ENCODE results near the gene CTCFL.
A peak's percentile ranks its signal among the peaks of the same experiment; 100 is the strongest.

The CTCFL gene

DNA sequence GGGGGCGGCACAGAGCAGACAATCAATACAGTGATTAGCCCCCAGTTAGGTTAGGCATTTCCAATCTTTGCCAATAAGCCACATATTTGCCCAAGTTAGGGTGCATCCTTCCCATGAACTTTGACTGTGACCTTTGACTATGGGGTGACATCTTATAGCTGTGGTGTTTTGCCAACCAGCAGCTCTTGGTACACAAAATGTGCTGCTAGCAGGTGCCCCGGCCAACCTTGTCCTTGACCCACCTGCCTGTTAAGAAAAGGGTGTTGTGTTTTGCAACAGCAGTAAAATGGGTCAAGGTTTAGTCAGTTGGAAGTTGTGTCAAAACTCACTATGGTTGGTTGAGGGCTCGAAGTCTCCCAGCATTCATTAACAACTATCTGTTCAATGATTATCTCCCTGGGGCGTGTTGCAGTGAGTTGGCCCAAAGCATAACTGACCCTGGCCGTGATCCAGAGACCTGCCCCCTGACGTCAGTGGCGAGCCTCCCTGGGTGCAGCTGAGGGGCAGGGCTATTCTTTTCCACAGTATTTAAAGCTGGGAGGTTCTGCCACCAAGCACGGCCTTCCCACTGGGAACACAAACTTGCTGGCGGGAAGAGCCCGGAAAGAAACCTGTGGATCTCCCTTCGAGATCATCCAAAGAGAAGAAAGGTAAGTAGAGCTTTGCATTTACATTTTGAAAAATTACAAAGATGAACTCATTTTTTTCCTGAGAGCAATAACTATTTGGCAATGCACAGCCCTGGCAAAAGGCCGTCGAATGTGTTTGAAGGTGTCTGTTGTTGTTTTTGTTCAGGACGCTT lies 35.8 kb upstream of the CTCFL start, which contains the start of gene PCK1:
PCK1 (plus strand) TSS at position 557 of the 802 bp plus-strand sequence. CDS start 302 bp downstream, outside the sequence.
- DNase-seq = peak; percentile 21

DNA sequence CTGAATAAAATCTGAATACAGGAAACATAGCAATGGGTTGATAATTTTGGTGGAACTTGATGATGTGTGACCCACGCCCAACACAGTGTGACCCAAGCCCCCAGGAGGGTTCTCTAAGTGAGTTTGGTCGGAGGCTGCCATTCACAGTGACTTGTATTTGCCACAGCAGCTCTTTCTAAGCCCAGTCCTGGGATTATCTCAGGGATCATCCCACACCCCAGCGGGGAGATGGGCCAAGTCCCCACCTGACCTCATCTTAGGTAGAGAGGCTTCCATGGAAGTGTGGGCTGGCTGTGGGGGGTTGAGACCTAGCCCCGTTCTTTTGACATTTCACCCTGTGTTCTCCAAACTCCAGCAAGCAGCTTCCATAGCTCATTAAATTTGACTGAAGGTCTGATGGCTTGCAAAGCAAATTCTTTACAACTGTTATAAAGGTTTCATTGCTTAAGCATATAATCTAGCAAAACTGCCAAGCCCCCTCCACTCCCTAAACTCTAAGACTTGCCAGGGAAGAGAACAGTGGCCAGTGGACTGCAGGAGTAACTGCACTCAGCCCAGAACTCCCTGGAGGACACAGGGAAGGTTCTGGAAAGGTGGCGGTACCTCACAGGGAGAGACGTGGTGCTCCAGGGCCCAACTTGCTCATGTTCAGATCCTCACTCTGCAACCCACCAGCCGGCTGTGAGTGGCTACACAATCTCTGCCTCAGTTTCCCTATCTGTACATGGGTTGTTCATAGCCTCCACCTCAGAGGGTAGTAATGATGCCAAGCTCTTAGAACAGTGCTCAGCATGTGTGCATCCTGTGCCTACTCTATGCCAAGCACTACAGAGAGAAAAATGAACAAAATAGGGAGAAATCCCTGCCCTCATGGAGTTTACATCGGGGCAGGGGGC lies 35.0 kb upstream of the CTCFL start:
- DNase-seq = no peak

DNA sequence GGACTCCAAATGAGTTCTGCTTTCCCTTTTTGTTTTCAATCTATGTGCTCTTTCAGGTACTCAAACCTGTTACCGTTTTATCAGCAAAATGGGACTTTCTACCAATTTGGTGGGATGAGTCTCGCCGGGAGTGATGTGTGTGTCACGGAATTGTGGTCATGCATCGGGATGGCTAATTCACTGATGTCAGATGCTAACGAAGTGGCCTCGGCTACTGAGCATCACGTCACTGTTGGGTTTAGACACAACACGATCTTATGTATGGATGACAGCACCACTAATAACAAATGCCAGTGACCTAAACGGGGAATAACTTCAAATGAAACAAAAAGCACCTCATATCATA lies 34.3 kb upstream of the CTCFL start:
- no peak for DNase-seq

DNA sequence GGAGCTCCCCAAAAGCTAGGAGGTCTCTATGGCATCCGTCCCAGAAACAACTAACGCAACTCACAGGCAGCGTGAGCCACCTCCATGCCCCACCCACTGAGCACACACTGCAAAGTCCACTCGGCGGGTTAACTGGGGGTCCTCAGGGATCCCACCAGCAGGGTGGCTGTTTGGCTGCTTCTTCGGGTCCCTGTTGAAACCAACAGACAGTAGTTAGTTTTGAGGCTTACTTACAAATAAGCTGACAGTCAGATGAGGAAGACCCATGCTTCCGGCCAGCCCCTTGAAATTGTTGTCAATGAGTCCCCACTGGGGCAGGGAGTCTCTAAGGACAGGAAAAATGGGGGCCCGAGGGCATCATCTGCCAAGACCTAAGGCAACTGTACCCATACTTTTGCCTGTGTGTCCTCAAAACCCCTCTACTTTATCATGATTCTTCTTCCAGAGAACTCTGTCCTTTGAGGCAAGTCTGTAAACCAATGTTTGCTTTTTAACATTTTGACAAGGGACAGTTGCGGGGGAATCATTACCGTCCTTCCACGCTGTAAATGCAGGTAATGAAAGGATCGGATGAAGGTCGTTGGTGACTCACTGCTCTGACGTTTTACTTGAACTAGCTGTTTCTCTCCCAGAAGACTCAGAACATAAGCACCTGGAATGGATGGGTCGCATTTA lies 33.8 kb upstream of the CTCFL start:
- DNase-seq = no peak

DNA sequence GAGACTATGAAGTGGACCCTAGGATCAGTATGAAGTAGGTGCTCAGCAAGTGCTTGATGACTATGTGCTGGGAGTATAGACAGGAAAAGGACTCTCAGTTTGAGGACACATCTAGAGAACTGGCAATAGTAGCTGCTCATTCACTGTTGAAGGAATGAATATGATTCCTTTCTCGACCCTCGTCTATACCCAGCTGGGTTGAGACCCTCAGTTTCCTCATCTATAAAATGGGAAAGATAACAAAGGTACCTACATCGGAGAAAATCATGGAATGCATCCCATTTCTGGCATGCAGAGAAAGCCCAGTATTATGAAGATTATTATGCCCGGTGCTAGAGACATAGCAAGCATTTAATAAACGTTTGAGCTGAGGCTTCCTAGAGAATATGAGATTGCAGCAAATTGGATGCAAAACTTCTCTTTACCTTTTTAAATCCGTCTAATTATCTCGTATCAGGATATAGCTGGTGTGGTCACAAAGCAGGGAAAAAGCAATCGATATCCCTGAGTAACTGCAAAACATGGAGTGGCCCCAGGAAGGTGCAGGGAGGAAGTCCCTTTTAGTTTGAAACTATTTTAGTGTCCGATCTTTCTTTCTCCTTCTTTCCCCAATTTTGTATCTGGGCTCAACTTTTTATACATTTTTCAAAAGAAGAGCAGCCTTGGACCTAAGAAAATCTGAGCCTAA lies 33.1 kb upstream of the CTCFL start:
- DNase-seq = no peak

DNA sequence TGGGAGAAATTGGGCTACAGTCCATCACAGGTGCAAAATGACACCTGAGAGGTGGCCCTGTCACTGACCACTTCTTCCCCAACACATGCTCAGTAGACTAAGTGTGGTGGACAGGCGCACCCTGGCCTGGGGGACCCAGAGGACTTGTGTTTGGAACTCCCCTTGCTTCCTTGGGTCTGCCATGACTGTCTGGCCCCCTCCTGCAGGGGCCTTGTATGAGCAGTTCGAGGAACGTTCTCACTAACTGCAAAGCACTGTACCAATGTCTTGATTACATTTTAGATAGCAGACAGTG lies 32.0 kb upstream of the CTCFL start:
- DNase-seq = no peak

DNA sequence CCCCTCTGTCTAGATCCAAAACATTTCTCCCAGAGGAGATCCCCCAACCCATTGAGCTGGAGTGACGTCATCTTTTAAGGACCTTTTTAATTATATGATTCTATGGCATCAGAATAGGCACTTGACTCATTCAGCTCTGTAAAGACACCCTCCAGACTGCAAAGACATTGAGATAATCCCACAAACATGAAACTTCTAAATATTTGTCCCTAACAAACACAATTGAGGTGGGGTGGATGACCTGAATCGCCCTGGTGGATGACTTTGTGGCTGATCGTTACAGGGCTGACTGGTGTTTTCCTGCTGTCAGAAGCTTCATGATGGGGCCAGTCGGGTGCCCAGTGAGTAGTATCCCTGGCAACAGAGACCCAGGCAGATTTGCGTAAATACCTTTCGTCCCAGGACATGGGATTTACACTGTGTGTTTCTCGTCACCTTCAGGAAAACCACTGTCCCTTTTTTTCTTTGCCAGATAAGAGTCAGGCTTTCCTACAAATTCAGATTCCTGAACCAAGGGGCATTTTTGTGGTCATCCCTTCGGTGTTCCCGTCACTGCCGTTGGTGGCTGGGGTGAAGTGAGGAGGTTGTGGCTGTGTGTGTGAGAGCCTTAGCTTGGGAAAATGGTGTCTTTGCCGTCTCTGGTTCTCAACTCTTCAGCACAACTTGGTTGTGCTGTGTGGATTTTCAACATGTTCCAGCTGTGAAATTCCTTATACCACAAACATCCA lies 30.7 kb upstream of the CTCFL start:
- DNase-seq = no peak

DNA sequence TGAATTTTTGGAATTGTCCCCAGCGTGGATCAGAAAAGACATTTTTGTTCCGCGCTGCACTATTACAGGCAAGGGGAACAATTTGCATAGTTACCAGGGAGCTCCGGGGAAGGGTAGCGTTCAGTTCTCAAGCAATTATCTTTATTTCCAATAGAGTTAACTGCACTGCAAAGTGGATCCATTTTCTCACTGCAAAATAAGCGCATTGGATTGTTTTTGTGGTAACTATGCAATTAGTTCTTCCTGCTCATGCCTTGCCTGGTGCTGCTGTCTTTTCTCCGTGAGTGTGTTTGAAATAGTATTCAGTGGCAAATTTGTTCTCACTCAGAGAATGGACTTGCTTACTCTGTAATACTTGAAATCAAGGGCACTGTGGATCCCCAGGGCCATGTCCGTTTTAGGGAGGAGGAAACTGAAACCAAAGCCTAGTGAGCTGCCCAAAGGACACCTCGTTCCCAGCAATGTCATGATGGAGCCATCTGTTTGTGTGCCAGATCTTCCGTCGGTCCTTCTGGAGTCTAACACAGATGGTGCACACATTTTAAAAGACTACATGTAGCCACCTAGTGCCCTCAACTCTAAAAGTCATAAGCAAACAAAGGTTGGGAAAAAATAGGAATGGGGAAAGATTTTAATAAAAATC lies 28.6 kb upstream of the CTCFL start:
- no peak for DNase-seq

DNA sequence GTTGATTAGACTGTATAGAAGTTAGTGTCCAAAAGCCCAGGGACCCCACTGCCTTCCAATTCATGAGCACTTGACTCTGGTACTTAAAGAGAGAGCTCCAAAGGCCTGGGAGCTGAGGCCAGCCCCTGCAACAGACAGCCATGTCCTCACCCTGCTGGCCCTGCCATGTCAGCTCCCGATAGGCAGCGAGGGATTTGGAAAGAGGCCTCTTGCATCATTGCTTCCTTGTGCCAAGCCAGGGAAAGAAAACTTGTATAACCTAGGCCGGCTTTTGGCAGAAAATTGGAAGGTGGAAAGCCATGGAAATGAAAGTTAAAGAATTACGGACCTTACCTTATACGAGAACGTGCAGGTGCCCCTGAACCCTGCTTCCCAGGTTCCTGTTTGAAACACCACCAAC lies 27.5 kb upstream of the CTCFL start:
- no peak for DNase-seq

DNA sequence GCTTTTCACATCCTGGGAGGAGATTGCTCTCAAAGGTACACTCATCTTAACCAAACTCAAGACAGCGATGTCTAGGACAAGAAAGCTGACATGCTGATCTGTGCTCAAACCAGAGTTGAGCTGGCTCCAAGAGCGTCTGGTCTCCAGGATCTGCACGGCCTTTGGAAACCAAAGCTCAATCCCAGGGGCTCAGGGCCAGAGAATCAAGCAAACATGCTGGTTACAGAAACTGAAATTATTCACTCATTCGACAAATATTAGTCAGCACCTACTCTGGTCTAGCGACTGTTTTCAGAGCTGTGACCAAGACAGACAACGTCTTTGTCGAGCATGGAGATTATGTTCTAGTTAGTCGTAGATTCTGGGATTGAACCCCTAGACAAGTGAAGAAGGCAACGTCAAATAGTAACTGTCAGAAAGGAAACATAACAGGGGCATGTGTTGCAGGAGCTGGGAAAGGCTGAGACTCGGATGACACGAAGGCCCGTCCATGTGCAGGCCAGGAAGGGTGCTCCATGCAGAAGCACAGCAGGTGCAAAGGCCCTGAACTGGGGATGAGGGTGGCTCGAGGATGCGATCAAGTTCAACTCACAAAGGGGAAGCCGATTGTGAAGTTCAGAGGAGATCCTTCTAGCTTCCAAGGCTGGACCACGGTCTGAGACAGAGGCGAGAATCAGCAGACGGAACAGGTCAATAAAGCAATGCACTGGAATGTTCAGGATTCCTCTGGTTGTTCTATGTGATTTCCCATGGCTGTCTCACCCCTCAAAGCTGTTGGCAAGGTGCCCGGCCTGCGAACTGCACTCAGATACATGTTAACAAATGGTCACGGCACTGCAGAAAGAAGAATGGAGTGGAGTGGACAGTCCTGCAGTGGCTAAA lies 23.5 kb upstream of the CTCFL start:
- peak; percentile 4 for DNase-seq

DNA sequence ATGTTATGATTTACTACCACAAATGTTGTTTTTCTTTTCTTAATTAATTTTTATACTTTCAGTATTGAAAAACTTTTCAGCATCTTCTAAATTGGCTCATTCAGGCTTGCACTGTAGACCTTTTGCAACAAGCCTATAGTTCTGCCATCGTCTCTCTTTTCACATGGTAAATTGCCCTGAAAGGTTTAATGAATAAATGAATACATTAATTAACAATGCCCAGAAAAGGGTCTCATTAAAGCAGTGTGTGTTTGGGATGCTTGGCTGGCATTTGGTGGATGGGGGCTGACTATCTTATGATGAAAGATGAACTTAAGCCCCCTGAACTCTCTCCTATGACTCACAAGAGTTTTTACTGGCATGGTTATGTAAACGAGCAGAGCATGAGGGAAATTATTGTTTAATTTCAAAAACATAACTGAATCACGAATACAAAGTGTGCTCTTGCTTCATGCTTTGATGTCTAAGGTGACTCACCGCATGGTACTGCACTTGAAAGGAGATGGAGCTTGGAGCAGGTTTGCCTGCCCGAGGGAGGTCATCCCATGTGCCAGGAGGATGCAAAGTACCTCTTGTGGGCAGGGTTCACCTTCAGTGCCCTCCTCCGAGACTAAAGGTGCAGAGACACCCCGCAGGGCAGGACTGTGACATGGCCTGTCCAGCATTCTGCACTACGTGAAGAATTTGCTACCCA lies 22.2 kb upstream of the CTCFL start:
- DNase-seq = no peak

DNA sequence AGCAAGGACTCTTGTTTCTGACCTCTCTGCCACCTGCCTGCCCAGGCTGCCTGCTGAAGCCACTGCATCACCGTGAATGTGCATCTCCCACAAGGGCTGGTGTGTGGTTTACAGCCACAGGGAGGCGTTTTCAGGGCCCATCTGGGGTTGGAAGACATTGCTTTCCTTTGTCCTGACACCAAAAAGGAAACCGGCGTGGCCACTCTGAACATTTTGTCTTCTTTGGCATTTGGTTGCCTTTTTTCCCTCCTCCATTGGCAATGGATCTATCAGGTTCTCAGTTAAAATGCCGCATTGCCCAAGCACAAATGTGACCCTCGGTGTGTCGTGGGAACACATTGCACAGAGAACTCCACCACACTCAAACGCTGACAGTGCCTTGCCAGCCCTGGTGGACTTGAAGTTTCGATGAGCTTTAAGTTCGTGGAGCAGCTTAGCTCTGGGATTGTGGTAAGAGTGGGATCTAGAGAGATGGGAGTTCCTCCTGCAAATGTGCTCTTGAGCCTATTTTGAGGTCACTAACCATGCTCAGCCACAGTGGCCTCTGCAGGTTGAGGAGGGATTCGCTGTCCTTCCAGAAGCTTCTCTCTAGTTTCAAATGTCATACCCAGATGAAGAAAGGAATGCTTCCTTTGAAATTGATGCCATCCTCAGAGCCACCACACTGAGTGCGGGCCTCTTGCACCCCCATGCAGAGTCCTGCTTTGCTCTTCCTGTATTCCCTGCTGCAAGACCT lies 21.2 kb upstream of the CTCFL start:
- DNase-seq = no peak

DNA sequence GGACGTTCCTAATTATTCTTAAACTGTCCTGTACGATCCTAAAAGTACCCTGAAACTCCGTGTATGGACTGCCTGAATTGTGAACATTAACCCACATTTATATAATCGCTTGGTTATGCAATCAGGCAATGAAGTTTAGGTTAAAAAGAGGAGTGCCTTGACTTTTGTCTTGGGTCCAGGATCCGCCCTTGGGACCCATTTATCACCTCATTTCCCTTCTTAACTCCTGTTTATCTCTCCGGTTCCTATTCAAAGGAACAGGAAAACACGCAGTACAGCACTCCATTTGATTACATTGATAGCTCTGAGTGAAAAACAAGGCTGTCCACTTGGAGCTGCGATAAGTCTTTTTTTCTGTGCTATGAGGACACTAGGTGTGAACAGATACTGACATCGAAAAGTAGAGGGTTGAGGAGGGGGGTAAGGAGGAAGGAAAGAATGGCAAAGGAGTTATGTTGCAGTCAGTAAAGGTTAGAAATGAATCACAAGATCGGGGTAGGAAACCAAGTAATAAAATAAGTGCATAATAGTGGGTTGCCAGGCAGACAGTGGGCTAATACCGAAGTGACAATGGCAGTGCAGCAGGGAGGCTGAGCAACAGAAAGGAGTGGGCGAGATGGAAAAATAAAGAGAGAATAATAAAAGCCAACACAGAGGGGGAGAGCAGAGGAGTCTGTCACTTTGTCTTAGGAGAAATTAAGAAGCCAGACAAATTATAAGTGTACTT lies 20.1 kb upstream of the CTCFL start:
- DNase-seq = no peak

DNA sequence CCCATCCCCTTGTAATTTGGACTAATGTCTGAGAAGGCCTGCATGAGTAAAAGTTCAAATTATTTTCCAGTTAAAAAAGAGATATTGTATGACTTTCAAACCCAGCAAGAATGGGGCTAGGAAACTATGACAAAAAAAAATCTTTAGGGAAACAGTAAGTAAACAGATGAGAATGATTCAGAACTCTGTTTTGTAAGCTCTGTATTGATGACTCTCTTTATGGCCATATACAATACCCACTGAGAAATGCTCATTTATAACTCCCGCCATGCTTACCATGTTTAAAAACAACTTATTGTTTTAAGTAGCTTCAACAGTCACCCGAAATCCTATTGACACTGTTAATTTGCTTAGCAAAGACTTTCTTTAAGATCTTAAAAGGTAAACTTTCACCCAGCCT lies 18.8 kb upstream of the CTCFL start:
- DNase-seq = no peak

DNA sequence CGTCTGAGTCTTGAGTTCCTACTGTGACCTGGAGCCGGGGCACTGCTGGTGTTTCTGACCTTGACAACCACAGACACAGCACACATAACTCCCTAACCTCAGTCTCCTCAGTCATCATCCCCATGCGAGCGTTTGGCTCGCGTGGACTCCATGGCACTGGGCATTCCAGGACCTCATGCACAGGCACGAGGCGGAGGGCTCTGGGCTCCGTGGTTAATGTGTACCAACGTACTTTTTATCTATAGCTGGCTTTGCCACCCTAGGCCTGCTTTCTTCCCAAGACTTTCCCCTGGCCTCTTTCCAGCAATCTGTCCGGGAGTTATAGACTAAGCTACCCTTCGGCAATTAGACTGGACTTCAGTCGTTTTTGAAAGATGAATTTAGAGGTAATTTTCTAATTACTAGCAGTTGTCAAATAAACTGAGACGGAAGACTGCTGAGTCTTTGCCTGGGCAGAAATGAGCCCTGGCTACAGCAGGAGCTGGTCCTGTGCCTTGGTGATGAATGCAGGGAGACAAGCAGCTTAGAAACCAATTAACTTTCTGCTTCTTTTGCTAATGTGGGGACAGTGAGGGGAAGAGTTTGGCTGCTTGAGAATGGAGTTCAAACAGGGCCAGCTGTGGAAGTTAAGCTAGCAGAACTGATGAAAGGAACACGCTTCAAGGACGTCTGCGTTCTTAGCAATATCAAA lies 16.1 kb upstream of the CTCFL start:
- no peak for DNase-seq

DNA sequence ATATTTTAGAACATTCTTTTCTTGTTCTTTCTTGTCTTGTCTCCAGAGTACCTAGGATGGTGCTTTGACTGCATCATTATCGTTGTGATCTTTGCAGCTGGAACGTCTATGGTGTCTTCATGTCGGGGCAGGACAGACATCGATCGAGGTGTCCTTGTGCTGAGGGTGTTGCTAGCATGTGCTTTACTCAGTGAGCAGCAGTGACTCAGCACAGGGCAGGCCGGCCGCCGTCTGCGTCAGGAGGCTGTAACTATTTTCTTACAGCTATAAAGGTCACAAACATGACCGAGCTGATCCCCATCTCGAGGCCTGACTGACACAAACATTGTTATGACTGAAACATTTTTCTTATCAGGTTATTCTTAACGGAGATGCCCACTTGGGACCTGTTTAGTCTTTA lies 14.9 kb upstream of the CTCFL start:
- DNase-seq = no peak

DNA sequence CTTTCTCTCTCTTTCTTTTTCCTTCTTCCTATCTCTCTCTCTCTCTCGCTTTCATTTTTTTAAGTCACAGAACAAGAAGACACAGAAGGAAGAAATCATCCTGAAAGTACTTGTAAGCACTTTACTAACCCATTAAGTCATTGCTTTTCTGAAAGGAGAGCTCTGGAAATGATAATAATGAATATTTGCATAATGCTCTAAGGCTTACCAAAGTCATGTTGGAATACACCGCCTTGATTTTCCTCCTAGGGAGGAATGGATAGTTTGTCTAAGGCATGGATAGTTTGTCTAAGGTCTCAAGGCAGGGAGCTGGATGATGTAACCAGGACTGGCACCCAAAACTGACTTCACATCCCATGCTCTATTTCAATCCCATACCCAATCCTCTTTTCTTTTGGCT lies 12.9 kb upstream of the CTCFL start:
- no peak for DNase-seq

Measured in EL (cell line).